ENCODE results near the gene HOXC10.
A peak's percentile ranks its signal among the peaks of the same experiment; 100 is the strongest.

HOXC10 gene

GRCh38 chr12:53964315-53964713, 20.6 kb upstream of the HOXC10 start:
- FAIRE-seq (no peak), DNase-seq (ENCODE audit: low spot score) (no peak)

GRCh38 chr12:53965281-53966084, 19.5 kb upstream of the HOXC10 start:
- no peak for FAIRE-seq
- no peak for DNase-seq (ENCODE audit: low spot score)

- FAIRE-seq (no peak), DNase-seq (ENCODE audit: low spot score) (no peak)
Measured at GRCh38 chr12:53966085-53966384, 18.9 kb upstream of the HOXC10 start.

- DNase-seq (ENCODE audit: low spot score) (no peak), FAIRE-seq (no peak)
Measured at GRCh38 chr12:53966385-53967133, 18.4 kb upstream of the HOXC10 start.

GRCh38 chr12:53967421-53967925, 17.5 kb upstream of the HOXC10 start:
- FAIRE-seq, result no peak
- no peak for DNase-seq (ENCODE audit: low spot score)

GRCh38 chr12:53968214-53969127, 16.5 kb upstream of the HOXC10 start:
- no peak for FAIRE-seq
- DNase-seq (ENCODE audit: low spot score), result no peak

GRCh38 chr12:53969588-53970259, 15.2 kb upstream of the HOXC10 start:
- DNase-seq (ENCODE audit: low spot score), result no peak
- no peak for FAIRE-seq

- no peak for FAIRE-seq
- no peak for DNase-seq (ENCODE audit: low spot score)
Measured at GRCh38 chr12:53970451-53970850, 14.5 kb upstream of the HOXC10 start.

- no peak for DNase-seq (ENCODE audit: low spot score)
- no peak for FAIRE-seq
Measured at GRCh38 chr12:53971129-53971528, 13.8 kb upstream of the HOXC10 start.

- DNase-seq (ENCODE audit: low spot score) (no peak), FAIRE-seq (no peak)
Measured at GRCh38 chr12:53971686-53972085, 13.3 kb upstream of the HOXC10 start.

GRCh38 chr12:53972152-53972702, 12.7 kb upstream of the HOXC10 start:
- DNase-seq (ENCODE audit: low spot score), result no peak
- FAIRE-seq, result no peak

- no peak for FAIRE-seq
- DNase-seq (ENCODE audit: low spot score), result no peak
Measured at GRCh38 chr12:53972722-53973235, 12.2 kb upstream of the HOXC10 start, which contains the start of gene HOXC11. TSS of gene HOXC11 (plus strand) at chr12:53973126. CDS start at chr12:53973242, 116 bp downstream.

- FAIRE-seq (no peak), DNase-seq (ENCODE audit: low spot score) (no peak)
Measured at GRCh38 chr12:53973236-53974042, 11.5 kb upstream of the HOXC10 start.

- DNase-seq (ENCODE audit: low spot score) (peak; percentile 19), FAIRE-seq (no peak)
Measured at GRCh38 chr12:53974084-53975063, 10.6 kb upstream of the HOXC10 start, which contains the start of gene HOTAIR. TSS of gene HOTAIR (minus strand) at chr12:53974954.

- no peak for FAIRE-seq
Measured at GRCh38 chr12:53975064-53975471, 9.9 kb upstream of the HOXC10 start.

GRCh38 chr12:53975479-53976152, 9.3 kb upstream of the HOXC10 start:
- DNase-seq (ENCODE audit: low spot score), result no peak
- FAIRE-seq, result no peak

More at GRCh38 chr12:53975064-53975471, 9.9 kb upstream of the HOXC10 start:
- DNase-seq (ENCODE audit: low spot score), result no peak

GRCh38 chr12:53976172-53976822, 8.6 kb upstream of the HOXC10 start:
- DNase-seq (ENCODE audit: low spot score) (no peak), FAIRE-seq (no peak)

All from RCC 7860 (cell line).